HL-60 (cell line): ENCODE results near the gene PDE4A.

Source experiments
- CTCF ChIP-seq: IDR thresholded peaks from one replicate; pipeline ENCODE4 v1.5.1; 2011; ENCODE audit warnings: low read length, control low read depth, inconsistent platforms; ENCODE audit not compliant: insufficient read depth
- POLR2AphosphoS5 ChIP-seq: IDR thresholded peaks from 2 replicates; pipeline ENCODE4 v1.6.1; 2012; ENCODE audit warnings: low read depth
- REST ChIP-seq: IDR thresholded peaks from 2 replicates; pipeline ENCODE4 v1.6.1; 2012; ENCODE audit warnings: low read depth; ENCODE audit not compliant: insufficient replicate concordance

GRCh38 chr19:10449037-10449436, 28.7 kb downstream of the PDE4A start:
- TF ChIP-seq CTCF (no peak), POLR2AphosphoS5 (no peak), REST (no peak)
